PC-3 (cell line): Measurements from ENCODE around the gene ARAP3. TPM values are rescaled to one million over a fixed set of nuclear protein-coding genes. Genes with fewer than 3 reads are reported as not detected.

Source experiments
- ATAC-seq: fragments of 200-7000 bp; cut with Tn5 transposase; 2 replicates; pipeline ENCODE4 v1.9.1; 2020; ENCODE audit warnings: mild to moderate bottlenecking, moderate library complexity
- BruUV-seq: library from RNA; stranded (reverse); fragments of 400-500 nt; replicated peaks from 2 replicates; lab custom pipeline; 2021; lab: Mats Ljungman, UMichigan
- CTCF ChIA-PET: fragments of 300-600 bp; sonication (Branson Sonifier 250); formaldehyde crosslinking; loops from one replicate; lab custom pipeline; 2022; ENCODE audit warnings: antibody characterized with exemption; lab: Charles Lee
- POLR2A ChIA-PET: fragments of 300-600 bp; sonication (Branson Sonifier 250); formaldehyde crosslinking; loops from one replicate; lab custom pipeline; 2022; ENCODE audit warnings: antibody characterized with exemption; ENCODE audit not compliant: unreplicated experiment; lab: Charles Lee
- DNase-seq: peaks from one replicate; pipeline ENCODE4 v3.0.0-alpha.2; 2015
- H2AFZ ChIP-seq: fragments of 300-600 bp; sonication (generic); 2 replicates; pipeline ENCODE4 v1.6.0; 2016; ENCODE audit warnings: antibody characterized with exemption, low read length
- H3F3A ChIP-seq: fragments of 300-600 bp; sonication (generic); one replicate; pipeline ENCODE4 v1.6.0; 2017; ENCODE audit warnings: antibody characterized with exemption, low read length, control low read depth, mild to moderate bottlenecking; ENCODE audit not compliant: unreplicated experiment
- H3K27ac ChIP-seq: fragments of 300-600 bp; sonication (generic); 2 replicates; pipeline ENCODE4 v1.5.1; 2016; ENCODE audit warnings: mild to moderate bottlenecking, low read length
- H3K27me3 ChIP-seq: fragments of 300-600 bp; sonication (generic); 2 replicates; pipeline ENCODE4 v1.6.1; 2016; ENCODE audit warnings: low read length, mixed read lengths
- H3K36me3 ChIP-seq: fragments of 300-600 bp; sonication (generic); 2 replicates; pipeline ENCODE4 v1.6.1; 2016; ENCODE audit warnings: low read depth, mixed run types, low read length, mixed read lengths
- H3K4me1 ChIP-seq: fragments of 300-600 bp; sonication (generic); 2 replicates; pipeline ENCODE4 v1.5.1; 2016; ENCODE audit warnings: low read length; ENCODE audit not compliant: insufficient read depth
- H3K4me2 ChIP-seq: fragments of 300-600 bp; sonication (generic); 2 replicates; pipeline ENCODE4 v1.6.0; 2016; ENCODE audit warnings: low read length
- H3K4me3 ChIP-seq: fragments of 300-600 bp; sonication (generic); 2 replicates; pipeline ENCODE4 v1.5.1; 2016; ENCODE audit warnings: mild to moderate bottlenecking, low read length, mixed read lengths
- H3K79me2 ChIP-seq: fragments of 300-600 bp; sonication (generic); 2 replicates; pipeline ENCODE4 v1.6.1; 2017; ENCODE audit warnings: low read length, mixed read lengths
- H3K9ac ChIP-seq: fragments of 300-600 bp; sonication (generic); 2 replicates; pipeline ENCODE4 v1.6.0; 2016; ENCODE audit warnings: mild to moderate bottlenecking, low read length
- H3K9me2 ChIP-seq: fragments of 300-600 bp; sonication (generic); replicated peaks from 2 replicates; pipeline ENCODE4 v1.6.1; 2016; ENCODE audit warnings: mixed run types, low read length, mixed read lengths
- H3K9me3 ChIP-seq: fragments of 300-600 bp; sonication (generic); 2 replicates; pipeline ENCODE4 v1.6.1; 2016; ENCODE audit warnings: low read length, mixed read lengths
- H4K20me1 ChIP-seq: fragments of 300-600 bp; sonication (generic); 2 replicates; pipeline ENCODE4 v1.6.1; 2016; ENCODE audit warnings: low read length, mixed read lengths
- CTCF ChIP-seq: fragments of 300-600 bp; sonication (generic); conservative IDR thresholded peaks from 2 replicates; pipeline ENCODE4 v1.5.1; 2017; ENCODE audit warnings: antibody characterized with exemption, low read depth, mild to moderate bottlenecking, low read length
- EZH2 ChIP-seq: fragments of 300-600 bp; sonication (generic); IDR thresholded peaks from one replicate; pipeline ENCODE4 v1.6.1; 2017; ENCODE audit warnings: antibody characterized with exemption, mild to moderate bottlenecking, low read length; ENCODE audit not compliant: unreplicated experiment
- EZH2phosphoT487 ChIP-seq: fragments of 300-600 bp; sonication (generic); IDR thresholded peaks from 2 replicates; pipeline ENCODE4 v1.6.1; 2018; ENCODE audit warnings: mild to moderate bottlenecking, antibody characterized with exemption, low read length, borderline replicate concordance
- intact Hi-C: fragments of 100-400 bp; cut with micrococcal nuclease; formaldehyde crosslinking; loops from 2 replicates; pipeline ENCODE4 v1.9.0; 2023
- total RNA-seq: library from RNA; depleted of rRNA; stranded (reverse); fragments of >200 nt; gene quantifications from 2 replicates; pipeline ENCODE4 v1.2.3, GENCODE V29; 2014

ARAP3 gene
- total RNA-seq, 1 experiment from 2014 or later = 7.1 TPM

DNA sequence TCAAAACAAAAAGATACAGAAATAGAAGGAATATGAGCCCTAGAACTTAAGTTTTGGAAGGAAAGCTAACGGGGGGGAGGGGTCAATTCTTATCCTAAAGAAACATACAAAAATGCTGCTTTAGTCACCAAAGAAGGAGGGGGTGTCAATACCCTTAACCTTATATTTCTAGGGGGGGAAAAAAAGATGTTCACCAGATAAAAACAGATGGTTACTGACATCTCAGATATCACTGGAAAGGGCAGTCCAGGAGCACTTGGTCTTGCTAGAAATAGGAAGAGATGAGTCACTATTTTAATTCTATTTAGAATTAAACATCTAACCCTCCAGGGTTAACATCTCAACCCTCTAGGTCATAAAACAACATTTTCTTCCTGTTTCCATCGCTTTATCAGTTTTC is 64.9 kb downstream of the ARAP3 start:
- Histone ChIP-seq H4K20me1 (peaks cover 40% of the 10 kb centered on the region), H3K79me2 (peaks cover 65% of the 10 kb centered on the region), H2AFZ (no peak overlapping the region), H3K9me2 (no peaks in the 10 kb centered on the region), H3K27me3 (no peaks in the 10 kb centered on the region), H3K4me3 (peak overlapping the region; percentile 95), H3K9me3 (no peaks in the 10 kb centered on the region), H3K4me2 (peak overlapping the region; percentile 93), H3K4me1 (peaks cover 17% of the 10 kb centered on the region; the same call in 1 of the 2 replicates), H3K36me3 (no peaks in the 10 kb centered on the region; the same call in 1 of the 2 replicates), H3K27ac (peak overlapping the region; percentile 86), H3F3A (no peaks in the 10 kb centered on the region), H3K9ac (peak overlapping the region; percentile 98)
- intact Hi-C loops = no loop called here
- DNase-seq (no peak), ATAC-seq (no peak)
- CTCF ChIA-PET = interaction anchor here (0.6 to 2.1 kb wide), 2 partner anchors 17 to 25 kb away, joined by 14 to 16 read pairs; no protein-coding TSS in a partner anchor
- no TSS peak for BruUV-seq
- POLR2A ChIA-PET = no interaction called here
- TF ChIP-seq EZH2 (no peak), EZH2phosphoT487 (no peak), CTCF (no peak)

- DNase-seq = no peak
- BruUV-seq = no TSS peak
- no peak overlapping the region for H3K9ac ChIP-seq
- H3K36me3 ChIP-seq = no peaks in the 10 kb centered on the region; the same call in 1 of the 2 replicates
- no peak for ATAC-seq
- peaks cover 75% of the 10 kb centered on the region for H3K79me2 ChIP-seq
- peaks cover 41% of the 10 kb centered on the region for H4K20me1 ChIP-seq
- no peaks in the 10 kb centered on the region for H3F3A ChIP-seq
- H3K4me2 ChIP-seq = peak overlapping the region; percentile 93
- no peaks in the 10 kb centered on the region for H3K27me3 ChIP-seq
- H3K27ac ChIP-seq = no peak overlapping the region
- peaks cover 17% of the 10 kb centered on the region; the same call in 1 of the 2 replicates for H3K4me1 ChIP-seq
- TF ChIP-seq CTCF (no peak), EZH2phosphoT487 (no peak), EZH2 (no peak)
- peak overlapping the region; percentile 95 for H3K4me3 ChIP-seq
- H3K9me2 ChIP-seq = no peaks in the 10 kb centered on the region
- POLR2A ChIA-PET = no interaction called here
- CTCF ChIA-PET = interaction anchor here (0.6 to 2.1 kb wide), 2 partner anchors 18 to 24 kb away, joined by 14 to 16 read pairs; no protein-coding TSS in a partner anchor
- intact Hi-C loops = no loop called here
- no peaks in the 10 kb centered on the region for H3K9me3 ChIP-seq
- H2AFZ ChIP-seq = no peak overlapping the region
These were observed 65.9 kb downstream of the ARAP3 start for GRCh38 chr5:141615991-141616720.

DNA sequence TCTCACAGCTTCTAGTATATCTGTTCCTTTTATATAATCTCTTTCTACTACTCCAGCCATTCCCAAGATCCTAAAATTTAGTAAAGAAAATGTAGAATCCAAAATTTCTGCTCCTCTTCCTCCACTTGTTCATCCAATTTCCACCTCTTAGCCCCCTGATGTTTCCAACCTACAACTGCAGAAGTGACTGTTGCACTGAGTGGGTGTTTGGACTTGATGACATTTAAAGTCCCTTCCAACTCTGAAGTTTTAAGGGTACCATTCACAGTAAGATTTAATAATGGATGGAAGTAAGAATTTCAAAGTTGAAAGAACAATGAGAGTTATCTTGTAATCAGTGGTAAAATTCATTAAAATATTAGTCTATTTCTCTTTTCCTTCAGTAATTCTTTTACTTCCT is 68.7 kb downstream of the ARAP3 start:
- ChIA-PET CTCF (no interaction called here), POLR2A (no interaction called here)

More for the DNA sequence above, 68.7 kb downstream of the ARAP3 start:
- Histone ChIP-seq H4K20me1 (peaks cover 49% of the 10 kb centered on the region), H3K4me3 (no peak overlapping the region), H3K36me3 (no peaks in the 10 kb centered on the region; the same call in 1 of the 2 replicates), H3K9me3 (no peaks in the 10 kb centered on the region), H3K27me3 (no peaks in the 10 kb centered on the region), H3K4me2 (no peak overlapping the region), H3F3A (no peaks in the 10 kb centered on the region), H3K9me2 (no peaks in the 10 kb centered on the region), H3K4me1 (peaks cover 17% of the 10 kb centered on the region; the same call in 1 of the 2 replicates), H3K79me2 (peaks cover 99% of the 10 kb centered on the region), H3K9ac (no peak overlapping the region), H3K27ac (no peak overlapping the region), H2AFZ (no peak overlapping the region)
- BruUV-seq = no TSS peak
- ATAC-seq = no peak
- DNase-seq = no peak
- TF ChIP-seq EZH2 = no peak
- TF ChIP-seq EZH2phosphoT487 = no peak
- TF ChIP-seq CTCF = no peak
- intact Hi-C loops = no loop called here
